Fibroblast of skin of right quadriceps (primary cell): ENCODE data around the gene CCDC148.

Source experiments
- DNase-seq: peaks from one replicate; pipeline ENCODE4 v3.0.0-alpha.2; 2013

Gene CCDC148

DNA sequence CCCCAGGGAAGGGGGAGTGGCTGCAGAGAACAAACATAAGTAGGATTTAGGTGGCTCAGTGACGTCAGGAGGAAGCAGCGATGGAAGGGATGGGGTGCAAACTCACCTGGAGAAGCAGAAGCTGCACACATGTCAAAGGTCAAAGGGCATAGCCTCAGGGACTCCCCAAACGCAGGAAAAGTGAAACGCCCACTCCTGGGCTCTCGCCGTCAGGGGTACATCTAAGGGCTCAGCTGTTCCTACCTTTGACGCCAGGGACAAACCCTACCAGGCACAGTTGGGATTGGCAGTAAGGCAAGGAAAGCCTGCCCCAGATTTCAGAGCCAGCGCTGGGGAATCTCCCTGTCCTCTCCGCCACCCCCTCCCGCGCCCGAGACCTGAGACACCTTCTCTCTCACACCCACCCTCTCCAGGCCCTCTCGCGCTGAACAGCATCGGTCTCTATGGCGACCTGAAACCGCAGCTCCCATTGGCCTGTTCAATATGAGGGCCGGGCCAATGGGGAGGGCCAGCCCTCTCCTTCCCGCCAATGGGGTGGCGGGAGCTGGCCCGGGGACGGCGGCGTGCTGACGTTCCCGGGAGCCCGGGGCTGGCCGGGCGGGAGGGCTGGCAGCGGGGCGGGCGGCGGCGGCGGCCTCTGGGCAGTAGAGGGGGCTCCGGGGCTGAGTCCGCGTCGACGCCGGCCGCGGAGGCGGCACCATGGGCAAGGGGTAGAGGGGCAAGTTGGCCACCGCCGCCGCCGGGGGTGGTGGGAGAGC, at the start of gene CCDC148, which contains the start of gene PKP4:
Gene CCDC148, minus strand, starts transcription at position 445 of the 758 bp plus-strand sequence. Its CDS starts 314 bp downstream, at position 131.
Gene PKP4, plus strand, starts transcription at position 644 of the 758 bp plus-strand sequence. CDS start 76,233 bp downstream, outside the sequence.
- DNase-seq, result peak; percentile 92

DNA sequence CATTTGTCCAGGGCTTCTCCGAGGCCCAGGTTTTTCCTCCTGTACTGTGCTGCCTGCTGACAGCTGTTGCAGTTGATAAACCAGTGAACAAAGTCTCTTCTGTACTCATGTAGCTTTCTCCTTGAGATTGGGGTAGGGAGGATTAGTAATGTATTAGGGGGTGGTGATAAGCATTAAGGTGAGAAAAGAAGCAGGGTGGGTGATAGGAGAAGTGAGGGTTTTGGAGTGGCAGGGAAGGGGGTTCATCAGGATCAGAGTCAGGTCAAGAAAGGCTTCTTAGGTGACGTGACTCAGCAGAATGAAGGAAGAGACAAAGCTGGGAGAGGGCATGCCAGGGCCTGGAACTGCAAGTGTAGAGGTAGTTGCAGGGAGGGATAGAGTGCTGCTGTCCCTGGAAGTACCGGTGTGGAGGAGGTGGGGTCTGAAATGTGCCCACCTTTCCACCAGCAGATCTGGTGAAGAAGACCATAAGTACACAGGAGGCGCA, 48.9 kb upstream of the CCDC148 start:
- DNase-seq, result no peak

DNA sequence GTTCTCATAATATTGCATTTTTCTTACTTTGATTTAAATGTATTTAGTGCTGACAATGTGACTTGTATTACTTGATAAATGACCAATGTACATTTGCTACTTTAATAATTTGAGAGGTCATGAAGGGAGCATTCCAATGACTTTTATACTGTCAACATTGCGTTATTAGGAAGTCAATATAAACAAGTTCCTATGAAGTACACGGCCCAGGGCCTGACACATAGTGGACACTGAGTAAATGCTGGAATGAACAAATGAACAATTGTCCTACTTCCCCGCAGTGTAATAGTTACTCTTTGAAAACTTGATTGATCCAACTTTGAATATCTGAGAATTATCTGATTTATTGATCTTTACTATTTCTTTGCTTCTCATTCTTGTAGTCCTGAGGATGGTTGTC, 47.5 kb upstream of the CCDC148 start:
- DNase-seq, result no peak

DNA sequence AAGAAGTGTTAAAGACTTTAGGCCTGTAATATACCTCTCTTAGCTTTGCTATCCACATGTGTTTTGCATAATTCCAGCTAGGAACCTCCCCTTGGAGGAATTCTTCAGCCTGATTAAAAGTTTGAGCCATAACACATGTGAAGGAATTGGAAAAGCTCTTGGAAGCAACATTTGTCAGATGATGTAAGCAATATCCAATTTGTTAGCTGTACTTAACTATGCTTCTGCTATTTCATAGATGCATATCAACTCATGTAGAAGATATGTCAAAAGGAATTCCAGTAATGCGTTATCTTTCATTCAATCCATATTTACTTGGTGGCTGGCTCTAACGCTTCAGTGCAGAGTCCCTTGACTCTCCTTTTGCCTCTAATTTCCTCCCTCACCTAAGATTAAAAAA, 46.4 kb upstream of the CCDC148 start:
- peak; percentile 97 for DNase-seq

DNA sequence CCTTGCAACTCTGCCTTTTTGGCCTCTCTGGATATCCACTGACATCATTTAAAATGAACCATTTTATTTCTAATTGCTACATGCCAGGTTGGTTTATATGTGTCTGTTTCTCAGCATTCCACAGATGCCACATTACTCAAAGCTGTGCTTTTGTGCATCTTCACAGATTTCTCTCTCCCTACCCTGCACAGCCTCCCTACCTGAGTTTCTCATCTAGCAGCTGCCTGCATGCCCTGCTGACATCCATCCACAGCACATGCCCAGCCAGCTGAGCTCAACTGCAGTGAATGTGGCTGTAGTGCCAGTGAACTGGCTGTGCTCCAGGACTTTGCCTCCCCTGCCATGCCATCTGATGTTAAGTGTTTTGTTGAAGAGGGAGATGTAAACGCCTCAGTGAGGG, 44.7 kb upstream of the CCDC148 start:
- DNase-seq, result no peak

DNA sequence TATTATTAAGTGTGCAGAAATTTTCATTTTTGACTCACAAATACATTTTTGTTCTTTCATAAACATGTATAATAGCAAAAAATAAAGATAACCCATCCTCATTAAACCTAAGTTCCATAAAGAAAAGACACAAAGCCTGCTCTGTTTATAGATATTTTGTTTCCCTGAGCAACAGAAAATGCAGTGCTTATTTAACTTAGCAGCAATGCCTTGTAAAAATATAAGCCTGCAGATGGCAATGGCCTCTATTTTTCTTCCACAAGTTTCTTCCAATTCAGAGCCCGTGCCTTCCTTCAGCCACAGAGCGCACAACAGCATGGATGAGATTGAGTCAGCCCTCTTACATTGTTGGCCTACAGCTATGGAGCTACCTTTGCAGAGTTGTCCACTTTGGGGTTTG, 43.8 kb upstream of the CCDC148 start:
- DNase-seq, result no peak

DNA sequence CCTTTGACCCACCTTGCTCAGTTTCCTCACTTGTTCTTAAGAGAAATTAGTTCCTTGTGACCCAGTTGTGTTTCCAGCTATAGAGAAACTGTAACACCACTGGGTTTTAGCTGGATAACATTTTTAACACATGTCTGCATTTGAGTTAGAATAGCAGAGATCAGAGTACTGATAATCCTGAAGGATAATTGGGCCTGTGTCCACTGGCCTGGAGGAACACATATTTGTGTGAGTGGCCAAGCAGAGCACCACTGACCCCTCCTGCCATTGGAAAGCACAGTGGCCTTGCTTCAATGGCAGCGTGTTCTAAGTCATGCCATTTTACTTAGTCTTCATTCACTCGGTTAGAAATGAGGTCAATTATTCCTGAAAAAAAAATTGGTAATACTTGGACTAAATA, 42.8 kb upstream of the CCDC148 start:
- no peak for DNase-seq

DNA sequence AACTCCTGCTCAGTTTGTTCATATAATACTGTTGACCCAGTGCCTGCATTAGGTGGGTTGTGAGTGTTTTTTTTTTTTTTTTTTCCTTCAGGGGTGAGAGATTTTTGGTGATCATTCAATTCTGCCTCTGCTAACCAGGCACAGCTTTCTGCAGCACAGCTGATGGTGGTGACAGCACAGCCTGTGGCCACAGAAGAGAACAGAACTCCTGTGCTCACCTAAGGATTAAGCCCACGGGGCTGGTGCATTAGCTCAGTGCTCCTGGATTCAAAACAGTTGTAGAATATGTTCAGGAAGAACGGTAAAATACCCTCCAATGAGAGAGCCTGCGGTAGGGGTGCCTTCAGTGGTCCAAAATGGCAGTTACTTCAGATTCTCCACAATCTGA, 42.2 kb upstream of the CCDC148 start:
- DNase-seq, result no peak

DNA sequence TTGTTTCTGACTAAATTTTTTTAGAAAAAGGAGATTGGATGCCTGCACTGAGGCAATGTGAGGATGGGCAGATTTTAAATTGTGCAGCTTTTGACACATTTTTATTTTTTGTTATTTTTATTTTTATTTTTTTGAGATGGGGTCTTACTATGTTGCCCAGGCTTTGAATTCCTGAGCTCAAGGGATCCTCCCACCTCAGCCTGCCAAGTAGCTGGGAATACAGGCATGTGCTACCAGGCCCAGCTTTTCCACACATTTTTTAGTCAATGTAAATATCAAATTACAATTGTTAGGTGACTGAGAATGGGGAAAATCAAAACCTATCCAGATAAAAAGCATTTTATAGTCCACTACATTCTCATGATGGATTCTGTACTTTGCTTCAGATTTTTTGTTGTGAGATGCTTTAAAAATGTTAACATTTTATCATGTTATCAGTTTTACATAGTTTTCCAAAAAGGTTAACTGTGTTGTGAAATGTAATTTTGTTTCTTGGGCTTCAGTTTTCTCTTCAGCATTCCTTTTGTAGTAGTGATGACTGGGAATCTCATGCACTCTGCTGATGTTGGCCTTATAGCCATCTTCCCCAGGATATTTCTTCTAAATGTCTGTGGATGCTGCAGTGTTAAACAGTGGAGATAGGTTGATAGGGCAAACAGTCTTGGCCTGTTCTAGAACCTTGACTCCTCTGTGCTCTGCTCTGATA, 41.6 kb upstream of the CCDC148 start:
- peak; percentile 25 for DNase-seq

DNA sequence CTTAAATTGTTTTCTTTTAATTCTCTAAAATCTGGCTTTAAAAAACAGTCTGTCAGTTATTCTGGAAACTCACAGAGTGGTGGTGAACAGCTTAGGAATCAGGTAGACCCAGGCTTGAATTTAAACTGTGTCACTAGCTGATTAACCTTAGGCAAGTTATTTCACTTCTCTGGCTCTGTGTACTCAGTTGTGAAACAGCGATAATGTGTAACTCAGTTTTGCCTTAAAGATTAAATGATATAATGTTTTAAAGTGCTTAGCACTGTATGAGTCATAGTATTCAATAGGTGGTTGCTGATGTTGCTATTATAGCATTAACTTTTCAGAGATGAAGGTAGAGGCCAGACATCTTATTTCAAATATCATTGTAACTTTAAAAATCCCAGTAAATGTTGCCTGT, 40.9 kb upstream of the CCDC148 start:
- DNase-seq, result peak; percentile 21

DNA sequence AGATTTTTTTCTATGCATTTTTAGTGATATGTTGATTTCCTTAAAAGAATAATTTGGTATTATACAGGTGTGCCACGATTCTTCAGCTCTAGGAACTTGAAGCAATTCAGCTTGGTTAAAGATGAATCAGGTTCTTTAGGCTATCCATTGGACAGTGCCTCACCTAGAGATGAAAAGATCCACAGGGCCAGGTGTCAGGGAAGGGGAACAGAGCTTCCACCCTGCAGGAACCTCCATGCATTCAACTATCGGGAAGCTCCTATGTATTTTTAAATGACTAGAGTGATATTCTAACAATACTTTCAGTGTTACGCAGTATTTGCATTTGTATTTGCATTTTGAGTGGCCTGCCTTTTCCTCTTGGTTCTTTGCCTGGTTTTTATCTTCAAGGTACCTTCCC, 40.4 kb upstream of the CCDC148 start:
- DNase-seq, result no peak

DNA sequence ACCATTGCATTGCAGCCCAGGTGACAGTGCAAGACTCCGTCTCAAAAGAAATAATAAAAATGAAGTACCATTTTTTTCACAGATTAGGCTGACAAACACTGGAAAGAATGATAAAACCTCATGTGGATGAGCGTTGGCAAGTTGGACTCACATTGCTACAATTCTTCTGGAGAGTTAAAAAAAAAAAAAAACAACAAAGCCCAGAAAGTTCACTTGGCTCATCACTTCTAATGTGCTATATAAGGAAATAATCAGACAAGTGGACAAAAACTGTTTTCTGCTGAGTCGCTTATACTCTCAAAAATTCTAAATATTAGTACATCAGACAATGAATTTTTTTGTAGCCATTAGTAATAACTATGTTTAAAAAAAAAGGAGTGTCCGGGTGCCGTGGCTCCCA, 38.6 kb upstream of the CCDC148 start:
- DNase-seq, result peak; percentile 79

DNA sequence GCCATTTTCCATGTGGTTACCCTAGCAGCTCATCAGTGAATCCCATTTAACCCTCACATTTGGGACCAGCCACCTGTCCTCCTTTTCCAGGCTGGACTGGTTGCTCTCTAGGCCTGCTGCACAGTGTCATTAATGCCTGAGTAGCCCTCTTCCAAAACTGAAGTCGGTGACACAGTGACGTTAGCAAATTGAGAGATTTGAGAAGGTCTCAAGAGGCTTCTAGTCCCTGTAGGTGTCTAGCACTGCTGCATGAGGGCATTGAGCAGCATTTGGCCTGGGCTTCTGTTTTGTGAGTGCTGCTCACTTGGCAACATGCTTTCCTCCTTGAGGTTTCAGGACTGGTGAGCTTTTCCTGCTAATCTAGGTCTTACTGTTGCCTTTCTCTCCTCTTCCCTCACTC, 36.9 kb upstream of the CCDC148 start:
- DNase-seq, result no peak

DNA sequence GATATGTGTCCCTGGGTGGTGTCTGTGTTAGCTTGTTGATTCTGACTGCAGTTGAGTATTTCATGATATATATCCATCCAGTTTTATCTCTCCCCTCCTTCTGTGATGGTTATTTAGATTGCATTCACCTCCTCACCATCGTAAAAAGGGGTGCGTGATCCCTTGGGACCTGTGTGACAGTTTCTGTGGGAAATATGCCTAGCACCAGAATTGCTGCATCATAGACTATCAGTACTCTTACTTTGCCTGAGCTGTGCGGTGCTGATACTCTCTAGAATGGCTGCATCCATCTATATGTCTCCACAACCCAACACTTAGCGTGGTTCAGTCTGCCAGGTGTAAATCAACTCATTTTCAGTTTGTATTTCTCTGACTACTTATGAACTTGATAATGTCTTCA, 34.5 kb upstream of the CCDC148 start:
- no peak for DNase-seq

DNA sequence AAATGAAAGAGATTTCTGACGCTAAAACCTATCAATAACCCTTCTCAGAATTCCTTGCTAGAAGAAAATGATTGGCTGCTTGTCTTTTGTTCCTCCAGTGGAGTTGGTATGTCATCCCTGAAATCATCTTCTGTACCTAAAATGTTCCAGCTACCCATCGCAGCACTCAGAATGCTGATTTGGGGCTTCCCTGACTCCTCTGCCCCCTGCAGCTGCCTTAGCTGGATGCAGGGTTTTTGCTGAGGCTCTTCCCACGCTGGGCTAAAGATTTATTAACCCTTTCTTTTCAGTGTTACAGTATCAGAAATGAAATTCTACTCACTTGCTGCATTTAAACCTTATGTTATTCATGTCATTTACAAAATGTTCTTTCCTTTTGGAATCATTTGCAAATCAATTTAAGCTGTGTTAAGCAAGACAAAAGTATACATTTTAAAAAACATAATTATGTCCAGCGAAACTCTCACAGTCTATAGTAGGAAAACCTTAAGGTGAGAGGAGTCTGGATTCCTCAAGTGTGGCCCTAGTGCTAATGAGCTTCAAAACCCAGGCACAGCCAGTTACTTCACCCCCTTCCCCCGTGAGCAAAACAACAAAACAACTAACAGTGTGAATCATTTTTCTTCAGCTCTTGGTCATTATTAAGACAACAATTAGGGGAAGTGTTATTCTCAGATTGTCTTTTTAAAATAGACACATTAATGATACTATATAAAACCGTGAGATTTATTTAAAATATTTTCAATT, 33.0 kb upstream of the CCDC148 start:
- DNase-seq, result no peak

DNA sequence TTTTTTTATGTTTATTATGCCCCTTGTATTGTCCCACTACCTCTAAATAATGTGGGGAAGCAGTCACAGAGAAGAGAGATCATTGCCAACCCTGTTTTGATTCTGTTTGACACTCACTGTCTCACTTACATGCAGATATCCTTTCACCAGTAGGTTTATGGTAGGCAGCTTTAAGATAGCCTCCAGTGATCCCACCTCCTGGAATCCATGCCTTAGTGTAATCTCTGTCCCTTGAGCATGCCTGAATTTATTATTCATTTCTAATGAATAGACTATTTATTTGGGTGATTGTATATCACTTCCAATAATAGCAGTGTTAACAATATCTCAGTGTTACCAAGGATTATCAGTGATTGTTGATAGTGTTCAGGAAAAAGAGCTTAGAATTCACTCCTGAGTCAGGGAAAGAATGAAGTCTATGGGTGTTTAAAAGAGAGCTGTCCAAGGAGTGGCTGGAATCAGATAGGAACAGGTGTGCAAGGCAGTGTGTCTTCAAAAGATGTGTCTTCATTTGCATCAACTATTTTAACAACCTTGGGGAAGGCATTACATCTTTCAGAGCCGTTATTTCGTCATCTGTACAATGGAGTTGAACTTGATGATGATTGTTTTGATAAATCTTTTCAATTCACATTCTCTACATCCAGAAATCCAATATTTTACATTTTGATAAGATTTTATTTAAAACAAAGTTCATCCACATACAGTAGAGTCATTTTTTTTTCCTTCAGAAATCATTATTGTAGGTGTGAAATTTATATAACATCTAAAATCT, 32.1 kb upstream of the CCDC148 start:
- no peak for DNase-seq

DNA sequence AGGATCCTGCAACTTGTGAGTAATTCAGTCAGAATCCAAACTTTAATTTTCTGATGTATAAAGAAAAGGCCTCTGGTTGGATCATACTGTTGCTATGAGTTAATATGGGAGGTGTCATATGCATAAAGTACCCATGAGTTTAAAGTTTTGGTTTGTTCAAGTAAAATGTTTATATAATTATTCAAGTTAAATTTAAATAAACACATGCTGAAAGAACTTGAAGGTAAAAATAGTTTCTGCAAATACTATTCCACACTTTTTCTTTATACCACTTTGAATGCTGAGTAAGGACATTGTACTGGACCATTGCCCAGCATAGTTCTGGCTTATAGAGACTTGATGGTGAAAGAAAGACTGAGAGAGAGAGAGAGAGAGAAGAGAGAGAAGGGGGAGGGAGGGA, 30.9 kb upstream of the CCDC148 start:
- DNase-seq, result peak; percentile 67

DNA sequence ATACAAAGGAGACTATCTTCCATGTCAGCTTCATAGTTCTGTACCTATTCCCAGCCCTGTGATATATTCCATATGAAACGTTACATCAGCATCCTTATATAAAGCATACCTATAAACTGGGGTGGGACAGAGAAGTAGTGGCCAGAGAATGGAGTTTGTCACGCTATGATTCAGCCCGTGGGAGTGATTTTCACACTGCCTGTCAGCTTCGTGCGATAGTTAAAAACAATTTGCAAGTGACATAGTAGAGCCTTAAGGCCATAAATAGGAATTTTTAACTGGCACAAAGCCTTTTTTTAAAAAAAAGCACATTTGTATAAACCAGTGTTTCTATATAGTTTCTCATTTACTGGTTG, 30.4 kb upstream of the CCDC148 start:
- peak; percentile 24 for DNase-seq

DNA sequence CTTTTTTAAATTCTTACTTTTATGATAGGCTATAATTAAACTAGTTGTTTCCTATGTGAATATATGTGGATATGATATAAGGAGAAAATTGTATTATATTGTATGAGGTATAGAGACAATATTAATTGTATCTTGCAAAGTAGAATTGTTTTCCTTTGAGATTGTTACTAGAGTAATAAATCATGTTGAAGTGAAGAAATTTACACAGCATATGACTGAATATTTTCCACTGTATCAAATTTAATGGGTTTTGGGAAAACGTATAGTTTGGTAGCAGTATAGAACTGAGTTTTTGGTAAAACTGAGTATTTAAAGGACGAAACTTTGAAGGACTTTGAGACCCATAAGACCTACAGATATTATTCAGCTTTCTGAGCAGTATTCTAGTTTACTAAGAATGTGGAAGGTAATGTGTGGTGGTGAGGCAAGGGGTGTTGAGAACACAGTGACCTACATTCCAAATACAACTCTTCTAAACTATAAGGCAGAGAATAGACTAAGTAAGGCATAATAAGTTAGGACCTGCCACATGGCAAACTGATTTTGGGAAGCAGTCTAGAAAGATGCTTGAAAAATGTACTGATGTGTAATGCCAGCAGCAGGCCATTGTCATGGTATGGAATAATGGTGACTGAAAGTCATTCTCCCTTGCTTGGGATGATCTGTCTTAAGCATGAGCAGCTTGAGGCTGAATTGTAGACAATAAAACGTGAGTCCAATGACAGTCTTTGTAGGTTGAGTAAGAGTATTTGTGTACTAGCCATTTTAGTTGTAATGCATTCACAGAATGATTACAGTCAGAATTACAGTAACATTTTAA, 29.8 kb upstream of the CCDC148 start:
- DNase-seq, result no peak

DNA sequence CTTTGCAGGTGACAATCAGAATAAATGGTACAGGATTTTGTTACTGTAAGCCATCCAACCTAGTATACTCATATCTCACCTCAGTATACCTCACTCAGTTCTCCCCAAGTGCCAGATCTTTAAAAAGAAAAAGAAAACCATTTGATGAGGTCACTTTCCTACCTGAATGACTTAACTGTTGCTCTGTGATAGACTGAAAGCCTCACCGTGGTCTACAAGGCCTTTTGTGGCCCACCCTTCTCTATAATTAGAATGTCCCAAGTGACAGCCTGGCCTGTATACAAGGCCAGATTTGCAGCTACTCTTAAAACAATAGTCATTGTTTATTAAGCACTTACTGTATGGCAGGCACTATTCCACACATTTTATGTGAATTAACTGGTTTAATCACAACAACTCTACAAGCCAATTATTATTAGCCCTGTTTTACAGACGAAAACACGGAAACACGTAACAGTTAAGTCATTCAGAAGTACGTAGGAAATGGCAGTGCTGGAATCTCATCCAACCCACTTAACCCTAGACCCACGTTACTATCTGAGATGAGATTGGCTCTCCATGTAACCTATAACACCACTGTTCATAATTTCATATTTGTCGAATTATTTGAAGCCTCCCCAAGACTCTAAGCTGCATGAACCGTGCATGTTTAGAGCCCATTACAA, 28.5 kb upstream of the CCDC148 start:
- no peak for DNase-seq

DNA sequence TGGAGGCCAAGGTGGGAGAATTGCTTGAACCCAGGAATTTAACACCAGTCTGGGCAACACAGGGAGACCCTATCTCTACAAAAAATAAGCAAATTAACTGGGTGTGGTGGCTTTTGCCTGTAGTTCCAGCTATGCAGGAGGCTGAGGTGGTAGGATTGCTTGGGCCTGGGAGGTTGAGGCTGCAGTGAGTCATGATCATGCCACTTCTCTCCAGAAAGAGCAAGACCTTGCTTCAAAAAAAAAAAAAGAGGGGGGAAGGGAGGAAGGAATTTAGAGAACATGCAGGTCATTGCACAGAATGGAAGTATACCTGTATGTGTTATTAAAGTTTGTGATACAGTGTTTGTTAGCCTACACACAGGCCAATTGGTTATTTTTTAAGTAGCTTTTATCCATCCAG, 26.0 kb upstream of the CCDC148 start:
- DNase-seq, result no peak
